ENCODE measurements around the gene GCAT. TPM values are rescaled to one million over a fixed set of nuclear protein-coding genes. Genes with fewer than 3 reads are reported as not detected.
A peak's percentile ranks its signal among the peaks of the same experiment; 100 is the strongest.

GCAT gene
- total RNA-seq, 2 donors from 2014 or later: 3.9 to 42.5 TPM

- no peaks in the 10 kb centered on the region for H3K9me3 ChIP-seq
- ATAC-seq (ENCODE audit: insufficient number of reproducible peaks, low FRiP score, low read depth) (peak; percentile 56), DNase-seq (ENCODE audit: low spot score) (no peak)
- no peak overlapping the region for H3K4me3 ChIP-seq
- H3K27me3 ChIP-seq (replicated peaks; ENCODE audit: insufficient read depth): no peaks in the 10 kb centered on the region
- H3K4me1 ChIP-seq (ENCODE audit: control insufficient read depth in 1 of 2, low read depth in 2 of 2): peaks cover 0 to 7% of the 10 kb centered on the region in 2 donors
- no peak overlapping the region for H3K27ac ChIP-seq
- no peak for TF ChIP-seq CTCF (IDR thresholded peaks at IDR 0.05)
- no peaks in the 10 kb centered on the region for H3K36me3 ChIP-seq
These were observed 25.2 kb upstream of the GCAT start for GRCh38 chr22:37782340-37783168.

GRCh38 chr22:37784829-37785495, 22.8 kb upstream of the GCAT start:
- H3K4me1 ChIP-seq (ENCODE audit: control insufficient read depth in 1 of 2, low read depth in 2 of 2): peaks cover 0 to 7% of the 10 kb centered on the region in 2 donors
- TF ChIP-seq CTCF (IDR thresholded peaks at IDR 0.05): no peak
- H3K4me3 ChIP-seq: no peak overlapping the region
- no peaks in the 10 kb centered on the region for H3K36me3 ChIP-seq
- ATAC-seq (ENCODE audit: insufficient number of reproducible peaks, low FRiP score, low read depth) (no peak), DNase-seq (ENCODE audit: low spot score) (no peak)
- H3K9me3 ChIP-seq: no peaks in the 10 kb centered on the region
- H3K27ac ChIP-seq: no peak overlapping the region
- H3K27me3 ChIP-seq (replicated peaks; ENCODE audit: insufficient read depth): no peaks in the 10 kb centered on the region

GRCh38 chr22:37790234-37790633, 17.5 kb upstream of the GCAT start:
- DNase-seq (ENCODE audit: low spot score) (no peak), ATAC-seq (ENCODE audit: insufficient number of reproducible peaks, low FRiP score, low read depth) (no peak)
- no peaks in the 10 kb centered on the region for H3K36me3 ChIP-seq
- H3K4me1 ChIP-seq (ENCODE audit: control insufficient read depth in 1 of 2, low read depth in 2 of 2): no peaks in the 10 kb centered on the region
- no peak for TF ChIP-seq CTCF (IDR thresholded peaks at IDR 0.05)
- no peaks in the 10 kb centered on the region for H3K9me3 ChIP-seq
- no peaks in the 10 kb centered on the region for H3K27me3 ChIP-seq (replicated peaks; ENCODE audit: insufficient read depth)
- no peak overlapping the region for H3K27ac ChIP-seq
- H3K4me3 ChIP-seq: no peak overlapping the region

- Histone ChIP-seq H3K27ac (no peak overlapping the region), H3K36me3 (no peaks in the 10 kb centered on the region), H3K27me3 (replicated peaks; ENCODE audit: insufficient read depth) (no peaks in the 10 kb centered on the region), H3K9me3 (no peaks in the 10 kb centered on the region), H3K4me1 (ENCODE audit: control insufficient read depth in 1 of 2, low read depth in 2 of 2) (no peaks in the 10 kb centered on the region), H3K4me3 (no peak overlapping the region)
- TF ChIP-seq CTCF (IDR thresholded peaks at IDR 0.05): no peak
- DNase-seq (ENCODE audit: low spot score): no peak
- no peak for ATAC-seq (ENCODE audit: insufficient number of reproducible peaks, low FRiP score, low read depth)
These were observed 15.2 kb upstream of the GCAT start for GRCh38 chr22:37792494-37792893.

- no peak for ATAC-seq (ENCODE audit: insufficient number of reproducible peaks, low FRiP score, low read depth)
- Histone ChIP-seq H3K27ac (no peak overlapping the region), H3K36me3 (no peaks in the 10 kb centered on the region), H3K4me1 (ENCODE audit: control insufficient read depth in 1 of 2, low read depth in 2 of 2) (no peaks in the 10 kb centered on the region), H3K9me3 (no peaks in the 10 kb centered on the region), H3K4me3 (no peak overlapping the region), H3K27me3 (replicated peaks; ENCODE audit: insufficient read depth) (no peaks in the 10 kb centered on the region)
- DNase-seq (ENCODE audit: low spot score): no peak
- no peak for TF ChIP-seq CTCF (IDR thresholded peaks at IDR 0.05)
These were observed 13.4 kb upstream of the GCAT start for GRCh38 chr22:37794376-37794775.

Measured in thoracic aorta (tissue), 2 donors.